K562 (cell line): ENCODE measurements around the gene INSYN2B. TPM values are rescaled to one million over a fixed set of nuclear protein-coding genes. Genes with fewer than 3 reads are reported as not detected.

ENCODE experiments used
- ATAC-seq: fragments of 200-7000 bp; cut with Tn5 transposase; 3 replicates; pipeline ENCODE4 v1.9.1; 2020; ENCODE audit warnings: moderate library complexity
- BruUV-seq: library from RNA; stranded (reverse); fragments of 400-500 nt; replicated peaks from 2 replicates; lab custom pipeline; 2021; lab: Mats Ljungman, UMichigan
- CTCF ChIA-PET: fragments of 300-600 bp; formaldehyde crosslinking; extraction: SDS; loops from one replicate; lab custom pipeline; 2021; ENCODE audit warnings: low intra/inter-chr PET ratio; lab: Yijun Ruan, JAX
- POLR2A ChIA-PET: fragments of 300-600, 350-650 bp; sonication (Branson Sonifier 250); formaldehyde crosslinking; extraction: SDS; loops from one replicate; lab custom pipeline; 2021; ENCODE audit warnings: antibody characterized with exemption, inconsistent platforms; lab: Yijun Ruan, JAX
- DNase-seq, 4 experiments: peaks; one replicate each; pipeline versions ENCODE4 v3.0.0 to v3.0.0-alpha.2; 2011 to 2018; ENCODE audit warnings: low spot score in 3 of 4, mixed read lengths in 3 of 4; ENCODE audit errors: extremely low read depth in 1 of 4
- FAIRE-seq: peaks from 2 replicates; lab custom pipeline; 2011; peaks lifted over from hg19 to GRCh38; lab: Jason Lieb, UNC
- H2AFZ ChIP-seq: 2 replicates; pipeline ENCODE4 v1.6.0; 2011; ENCODE audit warnings: low read depth, low read length, control low read depth, inconsistent platforms
- H3K27ac ChIP-seq: fragments of 200-600 bp; 3 replicates; pipeline ENCODE4 v1.8.0; 2011; ENCODE audit warnings: low read depth, mild to moderate bottlenecking, control low read depth, inconsistent platforms, low read length, moderate library complexity, mixed read lengths; ENCODE audit errors: extremely low read depth
- H3K27me3 ChIP-seq, 2 experiments: fragments of 300-600 bp in 1 of 2; 2 replicates in 1 of 2; 3 replicates in 1 of 2; pipeline versions ENCODE4 v1.6.0 to v1.8.0; 2011; ENCODE audit warnings: inconsistent platforms in 2 of 2, low read length in 2 of 2, mild to moderate bottlenecking in 1 of 2, mixed read lengths in 1 of 2, moderate library complexity in 1 of 2; ENCODE audit not compliant: control insufficient read depth in 2 of 2, insufficient read depth in 2 of 2
- H3K36me3 ChIP-seq: fragments of 300-600 bp; 3 replicates; pipeline ENCODE4 v1.8.0; 2011; ENCODE audit warnings: mild to moderate bottlenecking, low read length, inconsistent platforms; ENCODE audit not compliant: control insufficient read depth, insufficient read depth
- H3K4me1 ChIP-seq, 2 experiments: fragments of 200-600 bp in 1 of 2; replicated peaks in 1 of 2; 2 replicates in 1 of 2; 3 replicates in 1 of 2; pipeline versions ENCODE4 v1.5.1 to v1.8.0; 2011; ENCODE audit warnings: inconsistent platforms in 2 of 2, low read length in 2 of 2, mild to moderate bottlenecking in 1 of 2, mixed read lengths in 1 of 2, moderate library complexity in 1 of 2; ENCODE audit not compliant: control insufficient read depth in 2 of 2, insufficient read depth in 2 of 2
- H3K4me2 ChIP-seq: 2 replicates; pipeline ENCODE4 v1.6.1; 2011; ENCODE audit warnings: low read length, control low read depth, inconsistent platforms, mixed read lengths; ENCODE audit not compliant: insufficient read depth
- H3K4me3 ChIP-seq: fragments of 200-600 bp; sonication (generic), shearing (Covaris generic); 2 replicates; pipeline ENCODE4 v1.5.1; 2016; ENCODE audit warnings: control low read depth, inconsistent platforms
- H3K79me2 ChIP-seq: fragments of 200-600 bp; 3 replicates; pipeline ENCODE4 v1.8.0; 2011; ENCODE audit warnings: low read length, inconsistent platforms; ENCODE audit not compliant: control insufficient read depth, insufficient read depth
- H3K9ac ChIP-seq, 2 experiments: 2 replicates each; pipeline versions ENCODE4 v1.6.0 to v1.6.1; 2011; ENCODE audit warnings: low read depth in 2 of 2, low read length in 2 of 2, control low read depth in 1 of 2, inconsistent platforms in 1 of 2, mild to moderate bottlenecking in 1 of 2, mixed read lengths in 1 of 2; ENCODE audit not compliant: insufficient read depth in 1 of 2
- H3K9me1 ChIP-seq: one replicate; pipeline ENCODE4 v1.6.0; 2011; ENCODE audit warnings: inconsistent platforms, mild to moderate bottlenecking, low read length, moderate library complexity; ENCODE audit not compliant: control insufficient read depth, insufficient read depth
- H3K9me3 ChIP-seq: replicated peaks from 2 replicates; pipeline ENCODE4 v1.5.1; 2011; ENCODE audit warnings: low read depth, low read length, inconsistent platforms; ENCODE audit not compliant: control insufficient read depth, insufficient read depth
- H4K20me1 ChIP-seq: replicated peaks from 2 replicates; pipeline ENCODE4 v1.6.1; 2011; ENCODE audit warnings: low read length, inconsistent platforms, mixed read lengths; ENCODE audit not compliant: control insufficient read depth, insufficient read depth
- ATF3 ChIP-seq, 2 experiments: fragments of 450-650 bp in 1 of 2; sonication (generic) in 1 of 2; formaldehyde crosslinking in 1 of 2; IDR thresholded peaks in 1 of 2; conservative IDR thresholded peaks in 1 of 2; 2 replicates each; pipeline versions ENCODE4 v1.6.1 to v1.8.1; 2016 to 2023; ENCODE audit warnings: mild to moderate bottlenecking in 2 of 2, moderate library complexity in 2 of 2, inconsistent platforms in 1 of 2, missing genetic modification reagents in 1 of 2
- CAMTA2 ChIP-seq: fragments of 250-450 bp; sonication (Bioruptor Pico); conservative IDR thresholded peaks from 2 replicates; pipeline ENCODE4 v1.5.1; 2022
- COPS2 ChIP-seq: fragments of 450-650 bp; conservative IDR thresholded peaks from 2 replicates; pipeline ENCODE4 v1.6.1; 2016; ENCODE audit warnings: mild to moderate bottlenecking, moderate library complexity
- DNMT1 ChIP-seq: fragments of 450-650 bp; IDR thresholded peaks from 2 replicates; pipeline ENCODE4 v1.6.1; 2016; ENCODE audit warnings: antibody characterized with exemption, mild to moderate bottlenecking
- ILK ChIP-seq: fragments of 450-650 bp; IDR thresholded peaks from 2 replicates; pipeline ENCODE4 v1.6.1; 2016; ENCODE audit warnings: missing genetic modification characterization, low read depth, mild to moderate bottlenecking, missing compliant biosample characterization, moderate library complexity, borderline replicate concordance
- L3MBTL2 ChIP-seq: fragments of 450-650 bp; IDR thresholded peaks from 2 replicates; pipeline ENCODE4 v1.6.1; 2016; ENCODE audit warnings: mild to moderate bottlenecking, moderate library complexity
- MAFF ChIP-seq: IDR thresholded peaks from 2 replicates; pipeline ENCODE4 v1.6.1; 2012; ENCODE audit warnings: low read length, improper control_type of control experiment
- MTA2 ChIP-seq: fragments of 450-650 bp; IDR thresholded peaks from 2 replicates; pipeline ENCODE4 v1.6.1; 2016; ENCODE audit warnings: low read depth
- MYBL2 ChIP-seq, 2 experiments: fragments of 450-650 bp in 1 of 2; sonication (generic) in 1 of 2; formaldehyde crosslinking in 1 of 2; IDR thresholded peaks; 2 replicates each; pipeline versions ENCODE4 v1.6.1 to v1.8.1; 2017 to 2022; ENCODE audit warnings: borderline replicate concordance in 1 of 2, inconsistent platforms in 1 of 2, low read depth in 1 of 2, mild to moderate bottlenecking in 1 of 2, missing genetic modification reagents in 1 of 2, moderate library complexity in 1 of 2
- NFE2 ChIP-seq: IDR thresholded peaks from 2 replicates; pipeline ENCODE4 v1.6.1; 2014; ENCODE audit warnings: antibody characterized with exemption, low read depth
- POLR3G ChIP-seq: IDR thresholded peaks from 2 replicates; pipeline ENCODE4 v1.6.1; 2011; ENCODE audit not compliant: insufficient read length, insufficient replicate concordance; ENCODE audit errors: extremely low read depth
- TEAD1 ChIP-seq, 2 experiments: fragments of 450-650 bp in 1 of 2; sonication (generic) in 1 of 2; formaldehyde crosslinking; IDR thresholded peaks; 2 replicates each; pipeline versions ENCODE4 v1.4.0 to v1.8.0; 2020 to 2022; ENCODE audit warnings: mild to moderate bottlenecking in 2 of 2, missing genetic modification reagents in 1 of 2
- YY1 ChIP-seq, 3 experiments: IDR thresholded peaks; 2 replicates each; pipeline ENCODE4 v1.6.1; 2011; ENCODE audit warnings: low read length in 2 of 3, mild to moderate bottlenecking in 2 of 3, moderate library complexity in 2 of 3, borderline replicate concordance in 1 of 3, control low read depth in 1 of 3, low read depth in 1 of 3; ENCODE audit not compliant: insufficient read depth in 3 of 3, insufficient replicate concordance in 2 of 3, control insufficient read depth in 1 of 3, insufficient read length in 1 of 3; ENCODE audit errors: extremely low read depth in 1 of 3
- ZNF175 ChIP-seq: fragments of 200-800 bp; sonication (Bioruptor generic); IDR thresholded peaks from 2 replicates; pipeline ENCODE4 v1.6.1; 2016; ENCODE audit warnings: low read depth, mild to moderate bottlenecking, missing genetic modification characterization, missing compliant biosample characterization
- ZNF316 ChIP-seq: fragments of 450-650 bp; IDR thresholded peaks from 2 replicates; pipeline ENCODE4 v1.6.1; 2016
- ZNF445 ChIP-seq: fragments of 250-450 bp; sonication (Bioruptor Pico); IDR thresholded peaks from 2 replicates; pipeline ENCODE4 v1.4.0; 2020; ENCODE audit warnings: low read depth, mild to moderate bottlenecking, moderate library complexity
- ZNF507 ChIP-seq: conservative IDR thresholded peaks from 2 replicates; pipeline ENCODE4 v1.6.1; 2017; ENCODE audit warnings: missing genetic modification characterization, missing compliant biosample characterization
- WGBS: fragments of 100-300 bp; shearing (Covaris generic); methylation state at CpG from one replicate; pipeline ENCODE4 v1.1.6; 2016; ENCODE audit warnings: low coverage, mixed read lengths; ENCODE audit not compliant: insufficient coverage; ENCODE audit errors: missing lambda C conversion rate; 5-methylcytosine and 5-hydroxymethylcytosine counted together
- in situ Hi-C: fragments of 300-500 bp; cut with MboI; formaldehyde crosslinking; loops from 4 replicates; pipeline ENCODE4 v1.15.0; 2018; ENCODE audit warnings: inconsistent platforms, mixed read lengths
- intact Hi-C: fragments of 100-400 bp; cut with micrococcal nuclease; formaldehyde crosslinking; loops from 2 replicates; pipeline ENCODE4 v1.14.2; 2022
- polyA plus RNA-seq, 8 experiments: library from polyadenylated mRNA; depleted of rRNA in 4 of 8; stranded (reverse) in 5 of 8; unstranded in 3 of 8; fragments of >200 nt; fragmentation: Nextera tagmentation in 2 of 8; fragmentation: Illumina TruSeq in 1 of 8; extraction: Ambion mirVana in 2 of 8; extraction: Trizol in 1 of 8; gene quantifications; 2 replicates each; pipeline versions ENCODE4 v1.2.1 to v1.2.3, GENCODE V29; 2011 to 2014; ENCODE audit warnings: inconsistent platforms in 1 of 8, missing spikeins in 1 of 8
- total RNA-seq, 7 experiments: library from RNA; depleted of rRNA in 6 of 7; stranded (reverse); fragments of >200 nt in 6 of 7; fragmentation: Illumina TruSeq in 2 of 7; extraction: Trizol in 2 of 7; gene quantifications; 2 replicates each; pipeline versions ENCODE4 v1.2.1 to v1.2.3, GENCODE V29; 2011 to 2021; ENCODE audit warnings: low replicate concordance in 1 of 7

Gene INSYN2B
- total and polyA plus RNA-seq, 9 of the 15 experiments (the other 6 are each of a cell fraction or from before 2014, with no cell fraction given): not detected

GRCh38 chr5:169999621-170000020 lies 19.3 kb upstream of the INSYN2B start:
- Histone ChIP-seq H3K4me2 (no peak overlapping the region), H3K27me3 (no peaks in the 10 kb centered on the region), H3K9me3 (no peaks in the 10 kb centered on the region), H3K36me3 (no peaks in the 10 kb centered on the region), H3K4me3 (no peak overlapping the region), H2AFZ (no peak overlapping the region), H4K20me1 (0 out of 2 replicates have a peak, but pooled peaks cover 2% of the 10 kb centered on the region), H3K9me1 (no peaks in the 10 kb centered on the region), H3K9ac (no peak overlapping the region), H3K27ac (no peak overlapping the region), H3K4me1 (no peaks in the 10 kb centered on the region), H3K79me2 (no peaks in the 10 kb centered on the region)
- intact Hi-C loops (no loop called here), in situ Hi-C loops (no loop called here)
- POLR2A ChIA-PET: interaction anchor here (1.3 kb wide), 1 partner anchor 9 kb away, joined by 4 read pairs; no protein-coding TSS in a partner anchor
- CTCF ChIA-PET: no interaction called here
- no peak for DNase-seq
- no peak for FAIRE-seq
- no peak for TF ChIP-seq ILK (tag)
- no peak for TF ChIP-seq ZNF507
- no peak for TF ChIP-seq NFE2
- TF ChIP-seq YY1 (IDR thresholded peaks at IDR 0.05; ENCODE audit: borderline replicate concordance in 1 of 3, control insufficient read depth in 1 of 3, extremely low read depth in 1 of 3, insufficient read depth in 3 of 3, insufficient read length in 1 of 3, insufficient replicate concordance in 2 of 3, low read depth in 1 of 3, low read length in 2 of 3): no peak
- TF ChIP-seq POLR3G: no peak
- TF ChIP-seq ZNF175: no peak
- no peak for TF ChIP-seq COPS2
- TF ChIP-seq ZNF316: no peak
- TF ChIP-seq TEAD1 (CRISPR knock-in tag; IDR thresholded peaks at IDR 0.05): no peak
- TF ChIP-seq ATF3 (IDR thresholded peaks at IDR 0.05): no peak
- TF ChIP-seq ATF3 (CRISPR knock-in tag; conservative IDR thresholded peaks at IDR 0.05): no peak
- no peak for TF ChIP-seq MYBL2 (IDR thresholded peaks at IDR 0.05; ENCODE audit: low read depth)
- TF ChIP-seq MYBL2 (CRISPR knock-in tag; IDR thresholded peaks at IDR 0.05; ENCODE audit: borderline replicate concordance): no peak
- no peak for TF ChIP-seq DNMT1
- no peak for TF ChIP-seq L3MBTL2
- no peak for TF ChIP-seq MAFF
- no peak for TF ChIP-seq CAMTA2 (CRISPR knock-in tag)
- no peak for TF ChIP-seq MTA2
- TF ChIP-seq ZNF445 (CRISPR knock-in tag): no peak
- BruUV-seq: no TSS peak
- WGBS: 29% methylated on average over 3 of the region's 3 CpGs
- no peak for ATAC-seq
